CD4-positive, alpha-beta T cell treated with Interleukin-15 for 1 hour (primary cell): ENCODE measurements around the gene DMRT1.

Source experiments
- DNase-seq: peaks from one replicate; pipeline ENCODE4 v3.0.0-alpha.2; 2020

The DMRT1 gene

GRCh38 chr9:841371-842209 is at the start of gene DMRT1:
DMRT1 (plus strand) TSS chr9:841697; CDS start chr9:841839, 142 bp downstream.
- DNase-seq: no peak

- DNase-seq: no peak
Observed at GRCh38 chr9:792331-793260, 48.9 kb upstream of the DMRT1 start.

DNA sequence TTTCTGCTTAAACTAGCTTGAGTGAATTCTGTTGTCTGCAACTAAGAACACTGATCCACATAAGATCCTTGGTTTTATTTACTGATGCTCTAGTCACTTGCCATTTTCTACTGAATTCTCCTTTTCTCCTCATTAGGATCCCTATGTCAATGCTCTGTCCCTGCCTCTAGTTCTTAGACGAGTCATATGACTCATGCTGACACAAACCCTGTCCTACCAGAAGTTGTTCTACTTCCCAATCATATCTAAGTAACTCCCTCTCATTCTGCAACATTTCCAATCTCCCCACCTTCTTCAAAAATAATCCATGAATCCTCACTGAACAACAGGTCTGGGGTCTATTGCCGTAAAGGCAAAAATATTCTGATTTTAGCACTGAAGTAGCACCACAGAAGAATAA is 47.1 kb upstream of the DMRT1 start:
- DNase-seq: no peak

DNA sequence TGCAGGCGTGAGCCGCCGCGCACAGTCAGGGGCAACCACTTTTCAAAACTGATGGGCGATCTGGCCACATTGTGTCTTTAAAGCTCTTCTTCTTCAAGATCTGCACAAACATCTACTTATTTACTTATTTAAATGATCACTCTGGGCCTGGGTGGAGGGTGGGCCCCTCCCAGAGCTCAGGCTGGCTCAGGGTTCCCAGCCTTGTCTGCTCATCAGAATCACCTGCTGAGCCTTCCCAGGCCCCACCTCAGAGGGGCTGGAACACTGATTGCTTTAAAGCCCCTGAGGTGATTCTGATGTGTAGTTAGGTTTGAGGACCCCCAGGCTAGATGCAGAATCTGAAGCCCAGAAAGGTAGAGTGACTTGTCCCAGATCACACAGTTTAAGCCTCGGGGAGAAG is 45.6 kb upstream of the DMRT1 start:
- no peak for DNase-seq

DNA sequence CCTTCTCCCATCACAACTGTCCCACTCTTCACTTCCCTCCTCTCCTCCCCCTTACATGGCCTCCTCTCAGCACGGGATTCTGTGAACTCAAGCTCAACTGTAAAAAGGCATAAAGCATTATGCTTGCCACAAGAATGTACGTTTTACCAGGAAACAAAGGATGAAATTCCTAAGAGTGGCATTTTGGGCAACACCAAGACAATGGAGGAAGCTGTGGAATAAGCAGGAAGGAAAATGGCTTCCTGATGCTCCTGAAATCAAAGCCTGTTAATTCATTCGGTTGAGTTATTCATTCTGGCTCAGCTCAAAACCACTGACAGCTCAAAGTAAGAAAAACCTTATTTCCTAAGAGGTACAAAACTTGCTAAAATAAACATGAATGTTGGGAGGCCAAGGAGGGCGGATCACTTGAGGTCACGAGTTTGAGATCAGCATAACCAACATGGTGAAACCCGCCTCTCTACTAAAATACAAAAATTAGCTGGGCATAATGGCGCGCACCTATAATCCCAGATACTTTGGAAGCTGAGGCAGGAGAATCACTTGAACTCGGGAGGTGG is 40.8 kb upstream of the DMRT1 start:
- DNase-seq: no peak

DNA sequence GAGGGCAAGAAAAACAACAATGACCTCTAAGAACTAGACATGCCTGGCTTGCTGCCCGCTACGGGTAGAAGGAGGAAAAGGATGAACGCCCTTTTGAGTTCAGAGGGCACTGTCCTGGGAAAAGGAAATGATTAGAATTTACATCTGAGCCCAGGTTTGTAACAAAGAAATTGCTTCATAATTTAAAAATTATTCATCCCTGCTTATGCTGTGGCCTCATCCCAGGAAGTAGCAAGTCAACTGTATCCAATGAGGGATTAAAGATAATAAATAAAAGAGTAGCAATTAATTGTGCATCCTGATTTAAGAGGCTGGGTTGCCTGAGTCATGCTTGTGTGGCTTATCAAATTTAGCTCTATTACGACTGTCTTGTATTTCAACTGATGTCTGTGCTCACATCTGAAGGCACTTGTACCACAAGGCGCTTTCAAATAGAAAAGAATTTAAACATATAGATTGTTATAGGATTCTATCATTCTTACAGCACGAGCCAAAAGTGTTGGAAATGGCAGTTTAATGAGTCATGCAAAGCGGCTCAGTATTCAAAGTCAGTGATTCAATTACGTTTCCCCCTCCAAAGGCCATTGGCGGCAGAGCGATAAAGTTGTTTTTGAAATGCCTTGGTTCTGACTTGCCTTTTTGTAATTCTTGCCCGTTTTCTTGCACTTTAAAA is 40.0 kb upstream of the DMRT1 start:
- DNase-seq: no peak

- DNase-seq: no peak
Observed at GRCh38 chr9:804026-804425, 37.5 kb upstream of the DMRT1 start.

GRCh38 chr9:805151-805550 is 36.3 kb upstream of the DMRT1 start:
- no peak for DNase-seq

GRCh38 chr9:806285-807156 is 35.0 kb upstream of the DMRT1 start:
- DNase-seq: no peak

GRCh38 chr9:811106-811531 is 30.4 kb upstream of the DMRT1 start:
- DNase-seq: no peak

- DNase-seq: no peak
Observed at GRCh38 chr9:818958-819357, 22.5 kb upstream of the DMRT1 start.

- DNase-seq: no peak
Observed at GRCh38 chr9:826500-827280, 14.8 kb upstream of the DMRT1 start.

- DNase-seq: no peak
Observed at GRCh38 chr9:840343-840742, 1.2 kb upstream of the DMRT1 start.

DNA sequence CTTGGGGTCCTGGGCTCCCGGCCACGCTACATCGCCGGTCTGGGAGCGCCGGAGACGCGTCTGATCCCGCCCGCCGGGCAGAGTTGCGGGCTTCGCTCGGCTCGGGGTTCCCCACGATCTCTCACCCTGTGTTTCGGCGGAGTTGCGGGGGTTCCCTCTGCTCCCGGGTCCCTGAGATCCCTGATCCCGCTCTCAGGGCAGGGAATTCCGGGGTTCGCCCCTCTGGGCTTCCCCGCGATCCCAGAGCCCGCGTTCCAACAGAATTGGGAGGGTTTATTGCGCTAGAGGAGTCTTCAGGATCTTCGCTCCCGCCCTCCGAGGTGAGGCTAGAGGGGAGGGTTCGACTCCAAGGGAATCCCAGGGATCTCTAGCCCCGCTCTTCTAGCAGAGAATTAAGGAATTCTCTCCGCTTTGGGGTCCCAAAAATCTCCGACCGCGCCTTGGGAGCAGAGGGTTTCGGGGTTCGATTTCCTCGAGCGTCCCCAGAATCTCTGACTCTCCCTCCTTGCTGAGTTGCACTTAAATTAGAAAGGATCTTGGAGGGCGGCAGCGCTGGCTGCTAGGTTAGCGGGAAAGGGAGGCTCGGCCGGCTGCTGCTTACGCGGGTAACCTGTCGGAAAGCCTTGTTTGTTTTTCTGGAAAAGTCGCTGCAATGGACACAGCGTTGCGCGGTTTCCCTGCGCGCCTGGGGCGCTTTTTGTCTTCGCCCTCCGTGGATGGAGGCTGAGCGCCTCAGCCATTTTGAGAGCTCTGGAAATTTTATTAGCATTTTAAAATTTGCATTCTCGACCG is 1.3 kb downstream of the DMRT1 start:
- no peak for DNase-seq

GRCh38 chr9:843427-843785 is 1.9 kb downstream of the DMRT1 start:
- DNase-seq: no peak

DNA sequence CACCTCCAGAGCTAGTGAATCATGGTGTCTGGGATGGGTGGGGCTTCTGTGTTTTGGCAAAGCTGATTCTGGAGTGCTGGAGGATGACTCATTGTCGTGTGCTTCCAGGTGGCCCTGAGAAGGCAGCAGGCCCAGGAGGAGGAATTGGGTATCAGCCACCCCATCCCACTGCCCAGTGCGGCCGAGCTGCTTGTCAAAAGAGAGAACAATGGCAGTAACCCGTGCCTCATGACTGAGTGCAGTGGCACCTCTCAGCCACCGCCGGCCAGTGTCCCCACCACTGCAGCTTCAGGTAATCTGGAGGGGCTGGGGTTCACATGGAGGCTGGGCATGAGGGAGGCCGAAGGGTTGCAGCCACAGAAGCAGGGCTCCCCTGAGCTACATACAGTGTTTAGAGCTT is 5.4 kb downstream of the DMRT1 start:
- no peak for DNase-seq

DNA sequence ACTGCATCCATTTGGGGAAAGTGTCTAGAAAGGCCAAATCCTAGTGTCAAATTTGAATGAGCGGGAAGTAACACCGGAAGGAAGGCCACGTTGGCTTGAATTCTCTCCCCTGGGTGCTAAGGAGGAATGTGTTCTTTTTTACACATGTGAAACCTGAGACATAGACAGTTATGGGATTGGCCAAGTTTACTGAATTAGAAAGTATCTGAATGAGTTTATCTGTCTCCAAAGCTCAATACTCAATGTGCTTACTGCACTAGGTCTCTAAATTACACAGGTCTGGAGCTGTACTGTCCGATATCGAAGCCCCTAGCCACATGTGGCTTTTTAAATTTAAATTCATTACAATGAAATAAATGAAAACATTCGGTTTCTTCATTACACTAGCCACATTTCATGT is 6.0 kb downstream of the DMRT1 start:
- no peak for DNase-seq

DNA sequence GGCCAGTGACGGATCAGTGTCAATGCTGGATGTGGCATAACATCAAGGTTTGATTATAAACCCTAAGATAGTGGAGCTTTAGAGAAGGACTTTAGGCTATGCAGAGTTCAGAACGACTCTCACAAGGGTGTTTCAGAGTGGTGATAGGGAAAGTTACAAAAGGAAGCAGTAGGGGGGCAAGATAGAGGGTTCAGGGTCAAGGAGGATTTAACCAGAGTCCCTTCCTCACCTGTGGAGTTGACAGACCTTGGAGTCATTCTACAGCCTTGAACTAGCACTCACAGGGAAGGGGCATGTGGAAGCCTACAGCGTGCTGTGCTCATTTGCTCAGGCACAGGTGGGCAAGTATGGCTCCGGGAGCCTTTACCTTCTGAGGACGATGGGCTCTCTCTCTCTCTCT is 7.9 kb downstream of the DMRT1 start:
- DNase-seq: no peak

- DNase-seq: no peak
Observed at GRCh38 chr9:852539-852938, 11.0 kb downstream of the DMRT1 start.

- no peak for DNase-seq
Observed at GRCh38 chr9:859251-859650, 17.8 kb downstream of the DMRT1 start.
